Erythroblast (primary cell): ENCODE data around the gene COL13A1.

Experiments used
- DNase-seq, 2 experiments: peaks; one replicate each; lab custom pipeline; 2025; lab: John Stamatoyannopoulos, UW
- GATA1 ChIP-seq: IDR thresholded peaks from 2 replicates; pipeline ENCODE4 v1.6.1; 2011; ENCODE audit warnings: low read depth, mild to moderate bottlenecking, control low read depth, low read length, moderate library complexity
- POLR2A ChIP-seq: IDR thresholded peaks from 2 replicates; pipeline ENCODE4 v1.6.1; 2011; ENCODE audit warnings: mild to moderate bottlenecking, low read length

The COL13A1 gene

DNA sequence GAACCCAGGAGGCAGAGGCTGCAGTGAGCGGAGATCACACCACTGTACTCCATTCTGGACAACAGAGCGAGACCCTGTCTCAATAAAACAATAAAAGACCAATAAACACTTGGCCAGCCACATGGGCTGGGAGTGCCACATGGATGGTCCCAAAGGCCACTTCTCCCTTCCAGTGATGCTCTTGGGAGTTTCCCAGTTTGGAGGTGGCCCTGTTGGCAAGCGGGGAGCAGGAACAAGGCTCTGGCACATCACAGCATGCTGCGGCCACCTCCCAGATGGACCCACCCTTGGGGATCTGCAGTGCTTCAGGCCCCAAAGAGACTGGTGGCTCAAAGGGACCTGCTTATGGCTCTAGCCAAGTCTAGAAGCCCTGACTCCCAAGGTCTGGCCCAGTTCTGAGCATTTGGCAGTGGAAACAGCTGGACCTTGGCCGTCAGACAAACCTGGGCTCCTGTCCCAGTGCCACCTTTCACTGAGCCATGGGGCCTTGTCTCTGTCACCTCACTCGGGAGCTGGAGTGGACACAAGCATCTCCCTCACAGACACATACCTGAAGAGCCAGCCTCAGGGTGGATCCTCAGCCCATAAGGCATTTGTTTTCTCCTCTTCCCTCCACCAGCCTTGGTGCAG lies 91.7 kb downstream of the COL13A1 start:
- TF ChIP-seq POLR2A (no peak), GATA1 (no peak)
- DNase-seq, result no peak

DNA sequence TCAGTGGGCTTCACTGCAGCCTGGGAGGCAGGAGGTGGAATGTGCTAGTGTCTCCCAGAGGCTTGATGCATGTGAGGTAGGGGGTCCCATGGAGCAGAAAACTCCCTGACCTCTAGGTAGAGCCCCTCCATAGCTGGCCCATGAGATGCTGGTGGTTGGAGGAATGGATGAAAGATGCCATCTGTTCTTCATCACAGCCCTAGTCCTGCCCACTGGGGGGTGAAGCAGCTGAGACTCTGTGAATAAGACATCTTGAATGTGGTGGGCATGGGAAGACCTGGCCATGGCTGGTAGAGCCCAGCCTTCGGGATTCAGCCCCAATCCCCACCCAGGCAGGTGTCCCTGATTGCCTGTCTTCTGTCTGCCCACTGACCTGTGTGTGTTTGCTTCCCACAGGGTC lies 92.5 kb downstream of the COL13A1 start:
- TF ChIP-seq POLR2A (no peak), GATA1 (no peak)
- DNase-seq, result no peak

- no peak for TF ChIP-seq POLR2A
- DNase-seq, result no peak
Observed at GRCh38 chr10:69895759-69896158, 94.1 kb downstream of the COL13A1 start.

GRCh38 chr10:69896606-69897231 lies 95.0 kb downstream of the COL13A1 start:
- no peak for TF ChIP-seq GATA1
- TF ChIP-seq POLR2A, result no peak
- no peak for DNase-seq

GRCh38 chr10:69897432-69897831 lies 95.7 kb downstream of the COL13A1 start:
- TF ChIP-seq GATA1, result no peak
- TF ChIP-seq POLR2A, result no peak
- DNase-seq, result no peak

DNA sequence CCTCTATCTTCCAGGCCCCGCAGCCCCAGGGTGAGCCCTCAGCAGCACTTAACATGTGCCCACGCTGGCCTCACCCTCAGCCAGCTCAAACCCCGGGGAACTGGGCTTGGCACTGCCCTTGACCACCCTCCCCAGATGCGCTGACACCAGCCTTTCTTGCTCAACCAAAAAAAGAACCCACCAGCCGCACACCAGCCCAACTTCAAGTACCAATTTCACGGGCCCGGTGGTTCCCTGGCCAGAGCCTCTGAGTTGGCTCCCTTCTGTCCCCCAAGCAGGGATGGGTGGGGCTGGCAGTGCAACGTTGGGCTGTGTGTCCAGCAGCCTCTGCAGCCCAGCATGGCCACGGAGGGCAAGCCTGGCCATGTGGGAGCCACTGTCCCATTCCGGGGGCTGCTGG lies 96.3 kb downstream of the COL13A1 start:
- DNase-seq, result no peak
- TF ChIP-seq GATA1, result no peak
- TF ChIP-seq POLR2A, result no peak

GRCh38 chr10:69898524-69898923 lies 96.8 kb downstream of the COL13A1 start:
- TF ChIP-seq GATA1 (no peak), POLR2A (no peak)
- no peak for DNase-seq

GRCh38 chr10:69898941-69899340 lies 97.2 kb downstream of the COL13A1 start:
- DNase-seq, result no peak
- no peak for TF ChIP-seq GATA1
- no peak for TF ChIP-seq POLR2A

DNA sequence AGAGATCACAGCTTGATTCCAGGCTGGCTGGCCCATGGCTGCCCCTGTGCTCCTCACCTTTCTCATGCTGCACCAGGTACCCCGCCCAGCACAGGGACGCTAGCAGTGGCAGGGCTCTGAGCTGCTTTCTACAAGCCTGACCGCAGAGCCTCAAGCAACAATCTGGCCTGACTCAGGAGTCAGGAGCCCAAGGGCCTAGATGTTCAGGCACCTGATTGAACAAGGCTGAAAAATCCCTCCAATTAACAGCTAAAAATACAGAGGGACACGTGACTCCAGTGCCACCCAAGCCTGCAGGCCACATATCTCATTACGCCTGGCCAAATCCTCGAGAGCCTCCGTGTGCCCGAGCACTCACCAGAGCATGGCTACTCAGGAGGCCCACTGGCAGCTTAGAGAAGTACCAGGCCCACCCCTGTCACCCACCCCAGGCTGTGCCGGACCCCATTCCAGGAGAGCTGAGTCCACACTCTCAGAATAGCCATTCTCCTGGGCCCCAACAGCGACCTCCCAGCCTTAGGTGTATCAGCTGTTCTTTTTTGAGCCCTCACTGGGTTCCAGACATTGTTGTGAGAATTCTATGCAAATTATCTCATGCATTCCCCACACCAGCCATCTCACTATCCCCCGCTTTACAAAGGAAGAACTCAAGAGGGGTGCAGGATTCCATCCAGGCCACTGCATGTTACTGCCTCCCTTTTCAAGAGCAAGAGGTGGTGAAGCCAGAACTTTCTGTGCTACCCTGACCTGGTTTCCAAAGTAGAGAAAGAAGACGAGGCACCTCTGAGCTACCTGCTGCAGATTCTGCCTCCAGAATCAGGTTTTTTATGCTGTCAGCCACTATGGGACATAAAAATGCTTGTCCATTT lies 98.3 kb downstream of the COL13A1 start:
- TF ChIP-seq GATA1 (no peak), POLR2A (no peak)
- DNase-seq, result no peak

DNA sequence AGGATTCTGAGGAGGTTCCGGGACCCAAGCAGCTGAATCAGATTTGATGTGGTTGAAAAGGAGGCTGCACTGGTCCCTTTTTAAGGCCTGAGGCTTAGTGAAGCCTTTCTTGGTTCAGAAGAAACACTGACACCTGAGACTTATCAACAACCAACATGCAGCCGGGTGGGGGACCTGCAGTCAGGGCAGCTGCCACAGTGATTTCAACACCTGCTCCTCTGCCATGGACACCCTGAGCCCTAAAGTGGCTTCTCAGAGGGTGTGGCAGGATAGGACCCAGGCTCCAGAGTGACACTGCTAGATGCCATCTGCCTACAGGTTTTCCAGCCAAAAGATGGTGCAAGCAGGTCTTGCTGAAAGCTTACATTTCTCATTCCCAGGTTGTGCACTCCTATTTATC lies 99.3 kb downstream of the COL13A1 start:
- TF ChIP-seq POLR2A (no peak), GATA1 (no peak)
- no peak for DNase-seq

DNA sequence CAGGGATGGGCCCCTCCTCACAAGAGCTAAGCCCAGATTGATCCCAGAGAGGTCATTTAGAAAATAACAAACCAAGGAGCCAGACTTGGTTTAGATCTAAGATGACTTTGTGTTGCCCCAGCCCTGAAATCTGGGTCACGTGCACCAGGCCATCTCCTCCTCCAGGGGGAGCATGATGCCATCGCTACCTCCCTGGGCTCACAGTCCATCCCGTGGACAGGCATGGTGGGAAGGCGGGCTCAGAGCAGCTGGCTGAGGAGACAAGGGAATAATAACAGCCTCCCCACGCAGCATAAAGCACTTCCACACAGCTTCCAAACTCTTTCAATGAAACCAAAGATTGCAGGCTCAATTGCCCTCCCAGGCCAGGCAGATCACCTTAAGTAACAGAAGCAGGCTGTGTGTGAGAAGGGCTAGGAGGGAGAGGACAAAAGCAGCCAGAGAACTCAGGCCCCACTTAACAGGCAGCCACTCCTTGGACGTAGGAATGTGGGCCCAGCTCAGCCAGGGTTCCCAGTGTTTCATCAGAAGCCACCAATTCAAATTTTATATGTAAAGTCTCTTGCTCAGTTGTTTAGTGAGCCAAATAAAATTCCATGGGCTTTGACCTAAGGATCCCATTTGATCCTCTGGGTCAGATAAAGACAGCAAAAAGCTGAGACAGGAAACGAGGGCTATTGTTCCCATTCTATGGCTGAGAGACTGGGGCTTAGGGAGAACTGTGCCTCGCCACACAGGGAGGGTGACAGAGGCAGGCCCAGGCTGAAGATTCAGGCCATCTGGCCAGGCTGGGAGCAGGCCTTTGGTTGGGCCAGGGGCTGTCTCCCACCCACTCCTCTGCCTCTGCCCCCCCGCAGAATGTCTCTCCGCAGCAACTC lies 100.2 kb downstream of the COL13A1 start:
- TF ChIP-seq POLR2A (no peak), GATA1 (no peak)
- DNase-seq, result peak in 1 of 2 experiments; percentile 21

- no peak for TF ChIP-seq GATA1
- TF ChIP-seq POLR2A, result no peak
- DNase-seq, result no peak
Observed at GRCh38 chr10:69902835-69903535, 101.3 kb downstream of the COL13A1 start.

- no peak for TF ChIP-seq GATA1
- no peak for TF ChIP-seq POLR2A
Observed at GRCh38 chr10:69904533-69904932, 102.8 kb downstream of the COL13A1 start.

More at GRCh38 chr10:69904533-69904932, 102.8 kb downstream of the COL13A1 start:
- no peak for DNase-seq
